ENCODE data around the gene EEFSEC. TPM values are rescaled to one million over a fixed set of nuclear protein-coding genes. Genes with fewer than 3 reads are reported as not detected.

Gene EEFSEC
- total RNA-seq, 1 donor from 2014 or later: 11.7 TPM

GRCh38 chr3:128442070-128442469, 288.8 kb downstream of the EEFSEC start:
- DNase-seq (ENCODE audit: low spot score): no peak

- DNase-seq (ENCODE audit: low spot score): no peak
These were observed 289.7 kb downstream of the EEFSEC start for GRCh38 chr3:128442949-128443348.

- no peak for DNase-seq (ENCODE audit: low spot score)
These were observed 290.5 kb downstream of the EEFSEC start for GRCh38 chr3:128443771-128444170.

GRCh38 chr3:128445357-128445756, 292.1 kb downstream of the EEFSEC start:
- no peak for DNase-seq (ENCODE audit: low spot score)

- DNase-seq (ENCODE audit: low spot score): no peak
These were observed 293.5 kb downstream of the EEFSEC start for GRCh38 chr3:128446821-128447220.

GRCh38 chr3:128447561-128448013, 294.3 kb downstream of the EEFSEC start:
- DNase-seq (ENCODE audit: low spot score): no peak

GRCh38 chr3:128448491-128448890, 295.2 kb downstream of the EEFSEC start:
- no peak for DNase-seq (ENCODE audit: low spot score)

- no peak for DNase-seq (ENCODE audit: low spot score)
These were observed 295.9 kb downstream of the EEFSEC start for GRCh38 chr3:128449111-128449638.

- DNase-seq (ENCODE audit: low spot score): no peak
These were observed 298.8 kb downstream of the EEFSEC start for GRCh38 chr3:128452120-128452519.

GRCh38 chr3:128452678-128453275, 299.5 kb downstream of the EEFSEC start:
- peak; percentile 43 for DNase-seq (ENCODE audit: low spot score)

- DNase-seq (ENCODE audit: low spot score): no peak
These were observed 300.4 kb downstream of the EEFSEC start for GRCh38 chr3:128453501-128454309.

GRCh38 chr3:128454310-128454618, 301.0 kb downstream of the EEFSEC start:
- DNase-seq (ENCODE audit: low spot score): no peak

GRCh38 chr3:128455116-128455515, 301.8 kb downstream of the EEFSEC start:
- no peak for DNase-seq (ENCODE audit: low spot score)

- DNase-seq (ENCODE audit: low spot score): no peak
These were observed 302.8 kb downstream of the EEFSEC start for GRCh38 chr3:128455786-128456748.

GRCh38 chr3:128456776-128457715, 303.8 kb downstream of the EEFSEC start:
- DNase-seq (ENCODE audit: low spot score): no peak

GRCh38 chr3:128457937-128458336, 304.7 kb downstream of the EEFSEC start:
- DNase-seq (ENCODE audit: low spot score): no peak

Other genes starting within 250 kb of the EEFSEC start
- gene KBTBD12, start 238.2 kb upstream of the EEFSEC start, total RNA-seq: 2.1 TPM
- gene SEC61A1, start 101.0 kb upstream of the EEFSEC start, total RNA-seq: 203 TPM
- gene RUVBL1, start 29.7 kb upstream of the EEFSEC start, total RNA-seq: 20.6 TPM

Data from mucosa of gallbladder (tissue), 1 donor.